HCT116 (cell line): ENCODE measurements around the gene GDPD3. TPM values are rescaled to one million over a fixed set of nuclear protein-coding genes. Genes with fewer than 3 reads are reported as not detected.

ENCODE experiments used
- ATAC-seq: fragments of 200-7000 bp; cut with Tn5 transposase; 2 replicates; pipeline ENCODE4 v1.9.1; 2020; ENCODE audit warnings: mild to moderate bottlenecking, moderate library complexity
- BruUV-seq: library from RNA; stranded (reverse); fragments of 400-500 nt; replicated peaks from 2 replicates; lab custom pipeline; 2021; lab: Mats Ljungman, UMichigan
- CTCF ChIA-PET: fragments of 300-600 bp; sonication (Branson Sonifier 250); formaldehyde crosslinking; loops from one replicate; lab custom pipeline; 2021; ENCODE audit warnings: antibody characterized with exemption; lab: Charles Lee
- POLR2A ChIA-PET: fragments of 300-600, 350-600 bp; sonication (Branson Sonifier 250); formaldehyde crosslinking; loops from one replicate; lab custom pipeline; 2021; ENCODE audit warnings: antibody characterized with exemption; lab: Charles Lee
- RAD21 ChIA-PET, 2 experiments: fragments of 300-600 bp; sonication (Branson Sonifier 250); formaldehyde crosslinking; loops; one replicate each; lab custom pipeline; 2023; ENCODE audit warnings: low total read pairs in 2 of 2; ENCODE audit not compliant: uncharacterized antibody in 2 of 2, unreplicated experiment in 2 of 2, low non-redundant PET in 1 of 2; lab: Charles Lee
- DNase-seq: peaks from one replicate; pipeline ENCODE4 v3.0.0-alpha.2; 2010; ENCODE audit warnings: low read depth, low spot score
- H2AFZ ChIP-seq: fragments of 200-600 bp; shearing (Covaris generic), sonication (generic); 2 replicates; pipeline ENCODE4 v1.6.1; 2017; ENCODE audit warnings: low read depth, mixed run types, mixed read lengths, antibody characterized with exemption, low read length; ENCODE audit not compliant: poor library complexity, severe bottlenecking
- H3K27ac ChIP-seq: 2 replicates; pipeline ENCODE4 v1.5.1; 2012; ENCODE audit warnings: low read depth, low read length
- H3K27me3 ChIP-seq: fragments of 200-600 bp; sonication (generic); 2 replicates; pipeline ENCODE4 v1.6.1; 2016; ENCODE audit warnings: mixed run types, low read length, mixed read lengths; ENCODE audit not compliant: insufficient read depth
- H3K36me3 ChIP-seq, 2 experiments: fragments of 200-500 bp in 1 of 2; fragments of 200-600 bp in 1 of 2; sonication (Bioruptor generic) in 1 of 2; sonication (generic) in 1 of 2; 2 replicates each; pipeline versions ENCODE4 v1.5.1 to v1.6.1; 2014 to 2016; ENCODE audit warnings: low read length in 2 of 2, inconsistent platforms in 1 of 2, mixed read lengths in 1 of 2, mixed run types in 1 of 2; ENCODE audit not compliant: insufficient read depth in 2 of 2, control insufficient read depth in 1 of 2
- H3K4me1 ChIP-seq, 2 experiments: fragments of 200-600 bp in 1 of 2; sonication (generic) in 1 of 2; 2 replicates each; pipeline versions ENCODE4 v1.5.1 to v1.6.1; 2012 to 2017; ENCODE audit warnings: low read length in 2 of 2, inconsistent platforms in 1 of 2, mild to moderate bottlenecking in 1 of 2, mixed read lengths in 1 of 2, mixed run types in 1 of 2, moderate library complexity in 1 of 2; ENCODE audit not compliant: insufficient read depth in 2 of 2, control insufficient read depth in 1 of 2
- H3K4me2 ChIP-seq: fragments of 200-600 bp; sonication (generic); 2 replicates; pipeline ENCODE4 v1.6.1; 2017; ENCODE audit warnings: mixed run types, low read length, mixed read lengths
- H3K4me3 ChIP-seq, 2 experiments: fragments of 200-600 bp in 1 of 2; sonication (generic) in 1 of 2; replicated peaks in 1 of 2; 2 replicates each; pipeline ENCODE4 v1.5.1; 2011 to 2016; ENCODE audit warnings: low read length in 2 of 2, control low read depth in 1 of 2, low read depth in 1 of 2, mild to moderate bottlenecking in 1 of 2, mixed read lengths in 1 of 2, mixed run types in 1 of 2
- H3K79me2 ChIP-seq: fragments of 200-600 bp; sonication (generic); 2 replicates; pipeline ENCODE4 v1.6.1; 2017; ENCODE audit warnings: mild to moderate bottlenecking, mixed run types, low read length, moderate library complexity, mixed read lengths; ENCODE audit not compliant: insufficient read depth
- H3K9ac ChIP-seq: fragments of 200-600 bp; sonication (generic); 2 replicates; pipeline ENCODE4 v1.6.1; 2016; ENCODE audit warnings: low read length, mixed read lengths
- H3K9me2 ChIP-seq: fragments of 200-600 bp; sonication (generic), shearing (Covaris generic); 2 replicates; pipeline ENCODE4 v1.6.1; 2017; ENCODE audit warnings: mixed run types, mild to moderate bottlenecking, moderate library complexity; ENCODE audit not compliant: insufficient read depth
- H3K9me3 ChIP-seq, 2 experiments: fragments of 200-500 bp in 1 of 2; fragments of 200-600 bp in 1 of 2; sonication (Bioruptor generic) in 1 of 2; sonication (generic) in 1 of 2; 2 replicates each; pipeline ENCODE4 v1.6.1; 2014 to 2017; ENCODE audit warnings: low read length in 2 of 2, mixed read lengths in 2 of 2, inconsistent platforms in 1 of 2, low read depth in 1 of 2, mild to moderate bottlenecking in 1 of 2, mixed run types in 1 of 2, moderate library complexity in 1 of 2; ENCODE audit not compliant: control insufficient read depth in 1 of 2, insufficient read depth in 1 of 2
- H4K20me1 ChIP-seq: fragments of 200-600 bp; sonication (generic), shearing (Covaris generic); 2 replicates; pipeline ENCODE4 v1.6.1; 2017; ENCODE audit warnings: mixed run types, mild to moderate bottlenecking, moderate library complexity; ENCODE audit not compliant: insufficient read depth
- CEBPB ChIP-seq: IDR thresholded peaks from 2 replicates; pipeline ENCODE4 v1.6.1; 2012; ENCODE audit warnings: low read depth
- CTCF ChIP-seq, 3 experiments: fragments of 200-600 bp in 1 of 3; sonication (generic) in 1 of 3; IDR thresholded peaks in 2 of 3; conservative IDR thresholded peaks in 1 of 3; 2 replicates each; pipeline ENCODE4 v1.5.1; 2012 to 2017; ENCODE audit warnings: low read depth in 2 of 3, low read length in 2 of 3, antibody characterized with exemption in 1 of 3, borderline replicate concordance in 1 of 3, control low read depth in 1 of 3, mild to moderate bottlenecking in 1 of 3, mixed read lengths in 1 of 3, mixed run types in 1 of 3, moderate library complexity in 1 of 3; ENCODE audit not compliant: insufficient read depth in 1 of 3
- EGR1 ChIP-seq: IDR thresholded peaks from 2 replicates; pipeline ENCODE4 v1.6.1; 2012; ENCODE audit warnings: low read depth
- ELF1 ChIP-seq: IDR thresholded peaks from 2 replicates; pipeline ENCODE4 v1.6.1; 2012; ENCODE audit warnings: low read depth, borderline replicate concordance
- EZH2phosphoT487 ChIP-seq: fragments of 200-600 bp; IDR thresholded peaks from 2 replicates; pipeline ENCODE4 v1.6.1; 2018; ENCODE audit warnings: antibody characterized with exemption, borderline replicate concordance
- FOSL1 ChIP-seq: IDR thresholded peaks from 2 replicates; pipeline ENCODE4 v1.6.1; 2012; ENCODE audit warnings: low read depth
- JUND ChIP-seq: IDR thresholded peaks from 2 replicates; pipeline ENCODE4 v1.6.1; 2012
- POLR2A ChIP-seq: IDR thresholded peaks from 2 replicates; pipeline ENCODE4 v1.7.0; 2011; ENCODE audit warnings: borderline replicate concordance; ENCODE audit not compliant: insufficient read depth, insufficient read length; ENCODE audit errors: extremely low read depth
- POLR2AphosphoS5 ChIP-seq: IDR thresholded peaks from 2 replicates; pipeline ENCODE4 v1.6.1; 2011; ENCODE audit warnings: mild to moderate bottlenecking, low read depth, low read length, moderate library complexity
- RAD21 ChIP-seq: IDR thresholded peaks from 2 replicates; pipeline ENCODE4 v1.6.1; 2012; ENCODE audit warnings: low read depth, mild to moderate bottlenecking
- SIN3A ChIP-seq: IDR thresholded peaks from 2 replicates; pipeline ENCODE4 v1.6.1; 2012; ENCODE audit warnings: low read depth
- SP1 ChIP-seq: IDR thresholded peaks from 2 replicates; pipeline ENCODE4 v1.6.1; 2012; ENCODE audit warnings: low read depth
- SRF ChIP-seq: IDR thresholded peaks from 2 replicates; pipeline ENCODE4 v1.6.1; 2012; ENCODE audit warnings: low read depth
- TCF7L2 ChIP-seq: IDR thresholded peaks from 2 replicates; pipeline ENCODE4 v1.7.0; 2011; ENCODE audit warnings: borderline replicate concordance, inconsistent platforms; ENCODE audit not compliant: insufficient read depth, insufficient read length; ENCODE audit errors: extremely low read depth
- YY1 ChIP-seq: IDR thresholded peaks from 2 replicates; pipeline ENCODE4 v1.6.1; 2011; ENCODE audit warnings: low read length, low read depth, moderate library complexity, mild to moderate bottlenecking; ENCODE audit not compliant: insufficient replicate concordance; ENCODE audit errors: extremely low read depth
- ZBTB33 ChIP-seq: IDR thresholded peaks from 2 replicates; pipeline ENCODE4 v1.6.1; 2011; ENCODE audit warnings: mild to moderate bottlenecking, low read length, moderate library complexity; ENCODE audit not compliant: insufficient replicate concordance; ENCODE audit errors: extremely low read depth
- ZFX ChIP-seq: fragments of 450-650 bp; IDR thresholded peaks from 2 replicates; pipeline ENCODE4 v1.6.1; 2017
- ZNF274 ChIP-seq: fragments of 200-500 bp; sonication (Bioruptor generic); IDR thresholded peaks from 2 replicates; pipeline ENCODE4 v1.6.1; 2014; ENCODE audit warnings: mild to moderate bottlenecking, low read depth, low read length, inconsistent platforms
- intact Hi-C: fragments of 100-400 bp; cut with micrococcal nuclease; formaldehyde crosslinking; loops from 2 replicates; pipeline ENCODE4 v1.10.0; 2022
- total RNA-seq: library from RNA; stranded (reverse); gene quantifications from one replicate; pipeline ENCODE4 v1.2.1, GENCODE V29; 2021; ENCODE audit not compliant: unreplicated experiment
- TF ChIP-seq, protein P1 (sequence below): IDR thresholded peaks from 2 replicates; pipeline ENCODE4 v1.6.1; 2012; ENCODE audit warnings: low read depth
- TF ChIP-seq, protein P2 (sequence below): IDR thresholded peaks from 2 replicates; pipeline ENCODE4 v1.6.1; 2012

GDPD3 gene
- total RNA-seq, 1 experiment from 2014 or later, result 7.0 TPM

DNA sequence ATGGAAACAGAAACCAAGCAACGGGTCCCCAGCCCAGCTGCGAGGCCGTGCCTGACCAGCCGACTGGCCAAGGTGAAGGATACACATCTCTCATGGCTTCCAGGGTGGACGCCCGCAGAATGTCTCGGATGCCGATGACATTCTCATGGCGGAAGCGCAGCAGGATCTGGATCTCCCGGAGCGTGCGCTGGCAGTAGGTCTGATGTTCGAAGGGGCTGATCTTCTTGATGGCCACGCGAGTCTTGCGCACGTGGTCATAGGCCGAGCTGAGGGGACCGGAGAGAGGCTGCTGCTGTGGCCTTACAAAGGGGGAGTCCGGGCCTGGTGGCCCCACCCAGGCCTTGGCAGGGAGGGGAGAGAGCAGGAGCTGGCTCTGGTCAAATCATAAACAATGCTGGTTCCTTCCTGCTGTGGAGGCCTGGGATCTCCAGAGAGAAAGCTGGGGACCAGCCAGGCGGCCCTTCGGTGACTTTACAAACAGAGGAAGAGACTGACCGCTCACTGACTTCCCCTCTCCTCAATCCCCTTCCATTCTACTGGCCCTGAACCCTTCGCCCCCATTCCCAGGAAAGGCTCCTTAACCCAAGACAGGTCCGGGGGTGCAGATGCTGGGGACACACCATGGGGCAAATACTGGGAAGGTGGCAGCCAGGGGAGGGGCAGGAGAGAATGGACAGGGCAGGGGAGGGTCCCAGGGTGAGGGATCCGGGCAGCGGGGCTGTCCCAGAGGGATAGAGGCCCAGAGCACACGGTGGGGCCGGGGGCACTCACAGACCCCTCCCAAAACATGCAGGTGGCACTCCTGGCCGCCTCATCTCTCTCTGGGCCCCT, 8.6 kb upstream of the GDPD3 start:
- peak overlapping the region; percentile 83 for H3K4me2 ChIP-seq
- ATAC-seq (no peak), DNase-seq (no peak)
- CTCF ChIA-PET, result interaction anchor here (1.1 kb wide), 1 partner anchor 10 kb away, joined by 4 read pairs; no protein-coding TSS in a partner anchor
- peak overlapping the region; percentile 70 for H3K4me3 ChIP-seq
- TF ChIP-seq EGR1, result no peak
- no peak for TF ChIP-seq POLR2AphosphoS5
- no peak for TF ChIP-seq TCF7L2
- no peak for TF ChIP-seq ZFX
- no peak for TF ChIP-seq CTCF (IDR thresholded peaks at IDR 0.05 in 2 of 3, conservative IDR thresholded peaks at IDR 0.05 in 1 of 3; ENCODE audit: borderline replicate concordance in 1 of 3, insufficient read depth in 1 of 3, low read depth in 2 of 3, low read length in 2 of 3)
- no peak for TF ChIP-seq RAD21
- TF ChIP-seq, protein P1, sequence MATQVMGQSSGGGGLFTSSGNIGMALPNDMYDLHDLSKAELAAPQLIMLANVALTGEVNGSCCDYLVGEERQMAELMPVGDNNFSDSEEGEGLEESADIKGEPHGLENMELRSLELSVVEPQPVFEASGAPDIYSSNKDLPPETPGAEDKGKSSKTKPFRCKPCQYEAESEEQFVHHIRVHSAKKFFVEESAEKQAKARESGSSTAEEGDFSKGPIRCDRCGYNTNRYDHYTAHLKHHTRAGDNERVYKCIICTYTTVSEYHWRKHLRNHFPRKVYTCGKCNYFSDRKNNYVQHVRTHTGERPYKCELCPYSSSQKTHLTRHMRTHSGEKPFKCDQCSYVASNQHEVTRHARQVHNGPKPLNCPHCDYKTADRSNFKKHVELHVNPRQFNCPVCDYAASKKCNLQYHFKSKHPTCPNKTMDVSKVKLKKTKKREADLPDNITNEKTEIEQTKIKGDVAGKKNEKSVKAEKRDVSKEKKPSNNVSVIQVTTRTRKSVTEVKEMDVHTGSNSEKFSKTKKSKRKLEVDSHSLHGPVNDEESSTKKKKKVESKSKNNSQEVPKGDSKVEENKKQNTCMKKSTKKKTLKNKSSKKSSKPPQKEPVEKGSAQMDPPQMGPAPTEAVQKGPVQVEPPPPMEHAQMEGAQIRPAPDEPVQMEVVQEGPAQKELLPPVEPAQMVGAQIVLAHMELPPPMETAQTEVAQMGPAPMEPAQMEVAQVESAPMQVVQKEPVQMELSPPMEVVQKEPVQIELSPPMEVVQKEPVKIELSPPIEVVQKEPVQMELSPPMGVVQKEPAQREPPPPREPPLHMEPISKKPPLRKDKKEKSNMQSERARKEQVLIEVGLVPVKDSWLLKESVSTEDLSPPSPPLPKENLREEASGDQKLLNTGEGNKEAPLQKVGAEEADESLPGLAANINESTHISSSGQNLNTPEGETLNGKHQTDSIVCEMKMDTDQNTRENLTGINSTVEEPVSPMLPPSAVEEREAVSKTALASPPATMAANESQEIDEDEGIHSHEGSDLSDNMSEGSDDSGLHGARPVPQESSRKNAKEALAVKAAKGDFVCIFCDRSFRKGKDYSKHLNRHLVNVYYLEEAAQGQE, result no peak
- TF ChIP-seq ELF1, result no peak
- TF ChIP-seq EZH2phosphoT487, result no peak
- no peak for TF ChIP-seq YY1
- TF ChIP-seq POLR2A, result no peak
- TF ChIP-seq SIN3A, result no peak
- TF ChIP-seq SP1, result no peak
- TF ChIP-seq ZNF274, result no peak
- no peak for TF ChIP-seq SRF
- no peak for TF ChIP-seq FOSL1
- no peak for TF ChIP-seq JUND
- no peak for TF ChIP-seq CEBPB
- TF ChIP-seq, protein P2, sequence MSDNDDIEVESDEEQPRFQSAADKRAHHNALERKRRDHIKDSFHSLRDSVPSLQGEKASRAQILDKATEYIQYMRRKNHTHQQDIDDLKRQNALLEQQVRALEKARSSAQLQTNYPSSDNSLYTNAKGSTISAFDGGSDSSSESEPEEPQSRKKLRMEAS, result no peak
- TF ChIP-seq ZBTB33, result no peak
- peaks cover 10 to 20% of the 10 kb centered on the region in 2 experiments for H3K4me1 ChIP-seq
- no peaks in the 10 kb centered on the region for H3K9me2 ChIP-seq
- RAD21 ChIA-PET, result no interaction called here
- no peaks in the 10 kb centered on the region for H3K79me2 ChIP-seq
- H3K9ac ChIP-seq, result peak overlapping the region; percentile 73
- BruUV-seq, result no TSS peak
- no peaks in the 10 kb centered on the region for H3K36me3 ChIP-seq
- no peaks in the 10 kb centered on the region for H4K20me1 ChIP-seq
- intact Hi-C loops, result no loop called here
- H3K27ac ChIP-seq, result peak overlapping the region; percentile 59; the same call in 1 of the 2 replicates
- H3K9me3 ChIP-seq, result no peaks in the 10 kb centered on the region
- POLR2A ChIA-PET, result no interaction called here
- H3K27me3 ChIP-seq, result no peaks in the 10 kb centered on the region
- no peak overlapping the region for H2AFZ ChIP-seq
